Right forelimb (tissue), 1 donor: Measurements from ENCODE around the gene MICOS13.

Source experiments
- DNase-seq: peaks from one replicate; pipeline ENCODE4 v3.0.0-alpha.2; 2018

MICOS13 gene

DNA sequence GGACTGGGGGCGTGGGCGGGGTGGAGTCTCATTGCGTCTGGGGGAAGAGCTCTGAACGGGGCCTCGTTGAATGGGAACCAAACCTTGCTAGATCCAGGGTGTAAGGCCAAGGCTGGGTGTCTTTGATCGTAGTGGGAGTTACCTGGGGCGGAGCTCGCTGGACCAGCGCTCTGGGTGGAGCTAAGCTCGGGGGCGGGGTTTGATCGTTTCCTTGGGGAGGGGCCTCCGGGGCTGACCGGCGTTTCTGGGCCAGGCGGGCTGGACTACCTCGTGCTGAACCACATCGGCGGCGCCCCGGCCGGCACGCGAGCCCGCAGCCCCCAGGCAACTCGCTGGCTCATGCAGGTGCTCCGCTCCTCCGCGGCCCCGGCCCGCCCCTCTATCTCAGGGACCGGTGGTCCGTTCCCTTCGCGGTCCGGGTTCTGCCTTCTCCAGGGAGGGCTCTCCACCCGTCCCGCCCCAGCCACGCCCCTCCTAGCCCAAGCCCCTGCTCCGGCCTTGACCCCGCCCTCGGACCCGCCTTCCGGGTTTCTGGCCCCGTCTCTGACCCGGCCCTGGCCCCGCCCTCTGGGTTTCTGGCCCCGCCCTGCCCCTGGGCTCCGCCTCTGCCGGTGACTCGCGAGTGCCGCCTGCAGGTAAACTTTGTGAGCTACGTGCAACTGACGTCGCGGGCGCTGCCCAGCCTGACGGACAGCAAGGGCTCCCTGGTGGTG, 6.5 kb upstream of the MICOS13 start:
- DNase-seq: peak; percentile 97

DNA sequence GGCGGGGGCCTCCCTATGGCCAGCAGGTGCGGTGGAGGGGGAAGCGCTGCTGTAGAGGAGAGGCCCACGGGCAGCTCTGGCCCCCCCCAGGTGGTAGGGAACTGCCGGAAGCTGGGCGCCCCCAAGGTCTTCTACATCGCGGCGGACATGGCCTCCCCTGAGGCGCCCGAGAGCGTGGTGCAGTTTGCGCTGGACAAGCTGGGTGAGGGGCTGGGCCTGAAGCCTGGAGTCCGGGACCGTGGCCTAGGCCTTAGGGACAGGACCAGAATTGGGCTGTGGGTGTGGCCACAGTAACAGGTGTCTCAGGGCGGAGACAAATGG, 6.0 kb upstream of the MICOS13 start:
- no peak for DNase-seq

DNA sequence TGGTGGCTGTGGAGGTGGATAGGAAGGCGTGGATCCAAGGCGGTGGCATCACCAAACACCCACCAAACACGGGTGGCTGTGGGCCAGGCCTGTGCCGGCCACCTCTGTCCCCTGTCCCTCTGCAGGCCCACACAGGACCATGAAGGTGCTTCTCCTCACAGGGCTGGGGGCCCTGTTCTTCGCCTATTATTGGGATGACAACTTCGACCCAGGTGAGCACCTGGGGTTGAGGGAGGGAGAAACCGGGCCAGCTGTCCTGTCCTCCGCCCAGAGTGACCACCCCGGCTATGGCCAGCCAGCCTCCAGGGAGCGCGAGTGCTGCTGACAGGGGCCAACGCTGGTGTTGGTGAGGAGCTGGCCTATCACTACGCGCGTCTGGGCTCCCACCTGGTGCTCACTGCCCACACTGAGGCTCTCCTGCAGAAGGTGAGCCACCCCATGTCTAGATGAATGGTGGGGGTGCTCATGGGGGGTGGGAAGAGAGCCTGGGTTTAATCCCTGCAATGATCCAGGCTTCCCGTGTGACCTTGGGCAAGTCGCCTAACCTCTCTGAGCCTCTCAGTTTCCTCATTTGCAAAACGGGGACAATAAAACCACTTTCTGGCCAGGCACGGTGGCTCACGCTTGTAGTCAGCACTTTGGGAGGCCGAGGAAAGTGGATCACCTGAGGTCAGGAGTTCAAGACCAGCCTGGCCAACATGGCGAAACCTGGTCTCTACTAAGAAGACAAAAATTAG, 4.5 kb upstream of the MICOS13 start:
- no peak for DNase-seq

DNA sequence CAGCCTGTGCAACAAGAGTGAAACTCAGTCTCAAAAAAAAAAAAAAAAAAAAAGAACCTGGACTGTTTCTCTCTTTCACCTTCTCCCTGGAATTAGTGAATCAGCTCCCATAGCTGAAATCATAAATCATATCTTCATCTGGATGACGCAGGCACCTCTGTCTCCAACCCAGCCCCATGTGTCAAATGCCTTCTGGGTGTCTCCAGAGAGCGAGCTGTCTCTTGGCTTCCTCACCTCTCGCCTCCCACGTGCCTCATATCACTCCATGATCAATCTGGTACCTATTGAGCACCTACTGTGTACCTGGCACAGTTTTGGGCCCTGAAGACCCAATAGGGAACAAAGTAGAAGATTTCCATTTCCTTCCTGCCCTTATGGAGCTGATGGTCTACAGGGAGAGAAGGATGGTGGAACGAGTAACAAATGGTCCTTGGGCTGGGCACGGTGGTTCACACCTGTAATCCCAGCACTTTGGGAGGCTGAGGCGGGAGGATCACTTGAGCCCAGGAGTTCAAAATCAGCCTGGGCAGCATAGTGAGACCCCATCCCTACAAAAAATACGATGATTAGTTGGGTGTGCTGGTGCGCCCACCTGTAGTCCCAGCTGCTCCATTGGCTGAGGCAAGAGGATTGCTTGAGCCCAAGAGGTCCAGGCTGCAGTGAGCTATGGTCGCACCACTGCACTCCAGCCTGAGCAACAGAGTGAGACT, 3.0 kb upstream of the MICOS13 start:
- DNase-seq: peak; percentile 18

DNA sequence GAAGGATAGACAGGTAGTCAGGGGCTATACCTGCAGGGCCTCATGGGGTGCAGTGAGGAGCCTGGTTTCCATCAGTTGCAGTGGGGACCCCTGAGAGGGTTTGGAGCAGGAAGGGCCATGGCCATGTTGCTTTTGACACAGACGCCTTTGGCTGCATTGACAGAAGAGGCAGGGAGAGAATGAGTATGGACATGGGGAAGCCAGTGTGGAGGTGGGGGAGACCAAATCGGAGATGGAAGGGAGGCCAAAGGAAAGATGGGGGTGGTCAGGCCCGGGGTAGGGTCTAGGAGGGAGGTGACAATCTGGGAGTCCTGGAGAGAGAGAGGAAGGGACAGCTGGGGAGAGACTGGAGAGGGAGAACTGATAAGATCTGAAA, 1.8 kb upstream of the MICOS13 start:
- no peak for DNase-seq

DNA sequence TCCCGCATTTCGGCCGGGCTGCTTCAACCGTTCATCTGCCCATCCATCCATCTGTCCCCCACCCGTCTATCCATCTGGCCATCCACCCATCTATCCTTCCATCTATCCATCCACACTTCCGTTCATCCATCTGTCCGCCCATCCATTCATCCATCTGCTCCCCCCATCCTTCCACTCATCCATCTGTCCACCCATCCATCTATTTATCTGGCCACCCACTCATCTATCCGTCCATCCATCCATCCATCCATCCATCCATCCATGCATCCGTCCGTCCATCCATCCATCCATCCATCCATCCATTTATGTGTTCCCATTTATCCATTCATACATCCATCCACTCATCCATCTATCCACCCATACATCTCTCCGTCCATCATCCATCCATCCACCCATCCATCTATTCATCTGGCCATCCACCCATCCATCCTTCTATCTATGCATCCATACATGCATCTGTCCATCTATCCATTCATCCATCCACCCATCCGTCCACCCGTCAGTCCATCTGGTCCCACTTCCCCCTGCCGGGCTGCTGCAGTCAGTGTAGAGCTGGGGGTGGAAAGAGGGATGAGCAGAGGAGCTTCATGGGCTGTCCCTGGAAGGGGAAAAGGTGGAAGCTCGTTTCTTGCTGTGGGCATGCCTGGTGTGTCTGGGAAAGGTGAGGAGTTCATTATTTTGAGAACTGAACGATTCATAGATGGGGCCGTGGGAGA, 1.2 kb upstream of the MICOS13 start:
- DNase-seq: no peak

DNA sequence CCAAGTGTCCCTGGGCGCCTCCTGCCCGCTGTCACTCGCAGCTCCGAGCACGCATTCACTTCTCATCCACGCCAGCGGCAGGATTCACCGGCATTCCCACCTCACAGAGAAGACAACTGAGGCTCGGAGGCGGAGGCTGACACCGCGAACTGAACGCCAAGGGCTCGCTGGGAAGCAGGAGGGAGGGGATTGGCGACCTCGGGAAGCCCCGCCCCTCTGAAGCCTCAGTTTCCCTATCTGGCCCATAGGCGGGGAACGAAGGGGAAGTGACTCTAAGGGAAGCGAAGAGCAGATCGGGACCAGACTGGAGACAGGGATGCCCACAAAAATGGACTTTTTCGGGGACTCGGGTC, 256 bp downstream of the MICOS13 start:
- DNase-seq: no peak

DNA sequence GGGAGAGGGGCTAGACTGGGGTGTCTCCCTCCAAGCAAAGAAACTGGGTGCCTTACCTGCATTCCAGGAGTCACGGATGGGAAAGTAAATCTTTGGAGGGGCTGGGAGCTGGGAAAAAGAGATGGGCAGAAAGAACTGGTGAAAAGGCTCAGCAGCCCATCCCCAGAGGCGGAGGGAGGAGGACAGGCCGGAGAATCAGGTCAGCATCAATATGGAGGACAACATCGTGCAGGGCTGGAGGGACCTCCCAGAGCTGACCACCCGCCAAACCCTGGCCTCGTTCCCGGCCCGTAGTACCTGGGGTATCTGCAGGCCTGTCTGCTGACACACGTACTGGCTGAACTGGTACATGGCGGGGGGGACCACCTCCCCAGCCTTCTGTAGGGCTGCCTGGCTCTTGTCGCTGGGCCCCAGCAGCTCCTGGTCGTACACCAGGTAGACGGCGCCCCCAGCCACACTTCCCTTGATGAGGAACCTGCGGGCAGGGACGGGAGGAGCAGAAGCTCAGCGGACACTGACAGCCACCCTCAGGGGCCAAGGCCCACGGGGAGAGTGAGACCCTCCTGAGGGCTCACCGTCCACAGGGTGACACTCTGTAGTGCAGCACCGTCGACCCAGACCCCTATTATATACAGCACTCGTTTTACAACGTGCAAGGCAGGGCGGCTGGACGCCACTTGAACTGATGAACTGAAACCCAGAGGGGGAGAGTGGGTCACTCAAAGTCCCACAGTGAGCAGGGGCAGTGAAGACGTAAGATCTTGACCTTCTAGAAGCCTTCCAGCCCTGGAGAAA, 830 bp downstream of the MICOS13 start:
- DNase-seq: no peak

DNA sequence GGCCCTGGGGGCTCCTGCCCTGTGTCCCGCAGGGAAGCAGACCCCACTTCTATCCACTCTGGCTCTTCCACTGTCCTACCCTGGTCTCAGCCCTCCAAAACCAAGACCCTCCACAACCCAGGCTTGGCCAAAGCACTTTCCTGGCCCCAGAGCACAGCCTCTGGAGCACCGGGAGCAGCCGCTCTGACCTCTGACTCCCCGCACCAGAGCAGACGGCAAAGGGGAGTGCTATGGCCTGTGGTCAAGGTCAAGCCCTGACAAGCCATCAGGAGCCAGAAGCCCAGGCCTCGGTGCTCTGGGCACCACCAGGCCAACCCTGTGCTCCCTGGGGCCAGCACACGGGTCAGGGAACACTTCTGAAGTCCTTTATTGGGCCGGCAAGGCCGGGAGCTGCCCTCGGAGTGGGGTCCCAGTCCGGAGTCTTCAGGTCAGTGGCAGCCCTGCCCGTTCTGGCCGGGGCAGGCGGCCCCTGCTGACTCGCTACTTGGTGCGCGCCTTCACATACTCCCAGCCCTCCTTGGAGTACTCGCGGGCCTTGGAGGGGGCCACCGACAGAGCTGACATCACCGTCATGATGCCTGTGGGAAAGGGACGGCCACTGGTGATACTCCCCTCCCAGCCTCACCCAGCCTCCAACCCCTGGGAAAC, 2.1 kb downstream of the MICOS13 start:
- DNase-seq: no peak

DNA sequence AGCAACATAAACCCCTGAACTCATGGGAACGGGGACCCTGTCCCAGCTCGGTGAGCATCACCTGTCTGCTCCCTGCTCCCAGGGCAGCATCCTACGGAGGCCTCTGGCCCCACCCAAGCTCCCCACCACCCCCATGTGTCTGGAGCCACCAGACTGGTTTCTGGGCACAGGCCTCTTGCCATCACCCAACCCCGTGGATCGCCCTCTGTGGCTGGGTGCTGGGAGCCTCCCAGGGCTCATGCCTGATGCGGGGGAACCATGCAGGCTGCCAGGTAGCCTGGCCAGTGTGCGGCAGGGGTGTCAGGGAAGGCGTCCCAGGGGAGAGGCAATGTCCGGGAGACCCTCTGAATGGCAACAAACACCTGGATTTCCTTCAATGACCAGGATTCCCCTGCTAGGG, 2.7 kb downstream of the MICOS13 start:
- DNase-seq: no peak

DNA sequence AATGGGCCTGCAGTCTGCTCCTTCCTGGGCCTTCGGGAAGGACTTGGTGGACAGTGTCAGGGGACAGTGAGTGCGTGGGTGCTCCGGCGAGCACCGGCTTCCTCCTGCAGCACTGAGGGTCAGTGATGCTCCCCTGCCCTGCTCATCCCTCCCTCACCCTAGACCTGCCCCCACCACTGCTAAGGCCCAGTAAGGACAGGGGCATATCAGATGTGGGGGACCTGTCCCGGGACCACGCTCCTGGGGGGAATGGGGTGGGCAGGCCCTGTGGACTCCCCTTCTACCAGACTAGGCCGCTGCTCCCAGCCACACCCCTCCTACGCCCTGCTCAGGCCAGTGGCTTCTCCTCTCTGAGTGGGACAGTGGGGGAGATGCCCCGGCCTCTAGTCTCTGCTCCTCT, 3.2 kb downstream of the MICOS13 start:
- no peak for DNase-seq

DNA sequence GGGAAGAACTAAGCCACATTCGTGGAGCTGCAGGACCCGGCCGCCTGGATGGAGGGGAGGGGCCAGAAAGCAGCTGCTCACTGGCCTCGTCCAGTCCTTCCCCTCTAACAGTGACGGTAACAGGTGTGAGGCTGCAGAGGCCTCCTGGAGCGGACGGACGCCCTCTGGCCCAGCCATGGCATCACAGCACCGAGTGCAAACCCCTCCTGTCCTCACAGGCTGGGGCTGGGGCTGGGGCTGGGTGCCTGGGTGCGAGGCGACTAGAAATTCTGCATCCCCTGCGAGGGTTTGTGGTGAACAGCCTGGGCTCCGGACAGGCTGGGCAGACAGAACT, 3.6 kb downstream of the MICOS13 start:
- DNase-seq: no peak

DNA sequence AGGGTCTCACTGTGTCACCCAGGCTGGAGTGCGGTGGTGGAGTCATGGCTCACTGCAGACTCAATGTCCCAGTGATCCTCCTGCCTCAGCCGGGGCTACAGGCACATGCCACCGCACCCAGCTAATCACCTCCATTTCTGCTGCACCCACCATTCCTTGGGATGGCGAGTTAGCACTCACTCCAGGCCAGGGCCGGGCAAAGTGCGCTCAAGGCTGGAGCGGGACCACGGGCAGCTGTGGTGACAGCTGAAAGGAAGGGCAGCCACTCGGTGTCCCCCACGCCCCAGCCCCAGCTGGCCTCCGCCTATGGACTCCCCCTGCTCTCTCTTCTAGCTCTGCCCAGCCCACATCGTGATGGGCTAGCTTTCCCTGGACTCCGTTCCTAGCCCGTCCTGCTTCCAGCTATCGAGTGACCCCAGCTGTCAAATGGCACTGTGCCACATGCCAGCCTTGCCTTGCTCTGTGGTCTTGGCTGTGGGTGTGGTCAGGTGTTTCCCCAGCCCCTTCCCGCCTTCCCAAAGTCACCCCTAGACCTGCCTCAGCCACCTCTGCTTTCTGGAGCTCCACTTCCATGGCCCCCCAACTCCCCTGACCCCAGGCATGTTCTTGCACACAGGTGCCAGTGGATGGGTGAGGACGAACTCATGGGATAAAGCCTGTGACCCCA, 4.1 kb downstream of the MICOS13 start:
- DNase-seq: no peak

DNA sequence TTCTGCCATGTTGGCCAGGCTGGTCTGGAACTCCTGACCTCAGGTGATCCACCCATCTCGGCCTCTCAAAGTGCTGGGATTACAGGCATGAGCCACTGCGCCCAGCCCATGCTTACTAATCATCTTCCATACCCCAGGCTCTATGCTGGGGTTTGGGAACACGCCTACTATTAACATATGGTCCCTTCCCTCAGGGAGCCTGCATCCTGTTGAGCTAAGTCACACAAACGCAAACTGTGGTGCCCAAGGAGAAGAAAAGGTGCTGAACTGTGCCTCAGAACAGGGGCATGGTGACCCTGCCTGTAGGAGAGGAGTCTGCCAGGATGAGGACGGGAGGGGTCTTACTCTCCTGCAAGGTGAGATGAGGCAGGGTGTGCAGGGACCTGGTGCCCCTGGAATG, 5.6 kb downstream of the MICOS13 start:
- no peak for DNase-seq

DNA sequence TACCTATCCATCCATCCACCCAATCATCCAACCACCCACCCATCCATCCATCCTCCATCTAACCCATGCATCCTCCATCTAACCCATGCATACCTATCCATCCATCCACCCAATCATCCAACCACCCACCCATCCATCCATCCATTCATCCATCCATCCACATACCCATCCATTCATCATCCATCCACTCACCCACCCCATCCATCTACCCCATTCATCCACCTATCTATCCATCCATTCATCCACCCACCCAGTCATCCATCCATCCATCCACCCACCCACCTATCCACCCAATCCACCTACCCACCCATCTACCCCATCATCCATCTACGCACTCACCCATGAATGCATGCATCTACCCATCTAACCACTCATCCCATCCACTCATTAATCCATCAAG, 6.6 kb downstream of the MICOS13 start:
- no peak for DNase-seq

DNA sequence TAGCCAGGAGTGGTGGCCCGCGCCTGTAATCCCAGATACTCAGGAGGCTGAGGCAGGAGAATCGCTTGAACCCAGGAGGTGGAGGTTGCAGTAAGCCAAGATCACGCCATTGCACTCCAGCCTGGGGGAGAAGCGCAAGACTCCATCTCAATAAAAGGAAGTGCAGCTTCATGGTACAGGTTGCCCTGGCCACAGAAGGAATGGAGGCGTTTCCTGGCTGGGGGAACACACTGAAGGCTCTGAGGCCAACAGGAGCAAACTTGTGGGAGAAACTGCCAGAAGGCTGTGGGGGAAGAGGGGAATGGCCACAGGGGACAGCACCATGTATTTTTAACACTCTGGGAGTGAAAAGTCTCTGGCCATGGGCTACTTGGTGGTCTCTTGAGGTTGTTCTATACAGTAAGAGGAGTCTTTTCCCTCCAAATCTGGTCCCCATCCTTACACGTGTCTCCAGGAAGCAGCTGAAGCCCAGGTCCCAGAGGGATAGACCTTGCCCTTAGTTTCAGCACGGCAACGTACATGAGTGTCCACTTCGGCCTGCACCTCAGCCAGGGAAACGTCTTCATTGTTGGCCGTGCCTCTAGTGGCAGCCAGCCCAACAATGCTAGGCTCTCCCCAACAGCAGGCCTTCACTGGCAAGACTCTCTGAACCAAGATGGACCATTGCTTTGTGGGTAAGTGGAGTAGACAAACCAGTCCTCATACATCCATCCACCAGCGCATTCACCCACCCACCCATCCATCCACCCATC, 7.4 kb downstream of the MICOS13 start:
- DNase-seq: no peak

DNA sequence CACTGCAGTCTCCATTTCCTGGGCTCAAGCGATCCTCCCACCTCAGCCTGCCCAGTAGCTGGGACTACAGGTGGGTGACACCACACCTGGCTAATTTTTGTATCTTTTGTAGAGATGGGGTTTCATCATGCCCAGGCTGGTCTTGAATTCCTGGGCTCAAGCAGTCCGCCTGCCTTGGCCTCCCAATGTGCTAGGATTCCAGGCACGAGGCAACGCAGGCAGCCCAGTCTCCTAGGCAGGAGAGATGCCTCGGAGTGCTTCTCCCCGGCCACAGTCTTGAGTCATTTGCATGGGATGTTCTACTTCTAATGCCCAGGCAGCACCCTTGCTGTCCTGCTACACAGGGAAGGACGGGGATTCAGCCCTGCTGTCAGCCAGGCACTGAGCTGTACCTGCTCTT, 8.7 kb downstream of the MICOS13 start:
- DNase-seq: no peak

DNA sequence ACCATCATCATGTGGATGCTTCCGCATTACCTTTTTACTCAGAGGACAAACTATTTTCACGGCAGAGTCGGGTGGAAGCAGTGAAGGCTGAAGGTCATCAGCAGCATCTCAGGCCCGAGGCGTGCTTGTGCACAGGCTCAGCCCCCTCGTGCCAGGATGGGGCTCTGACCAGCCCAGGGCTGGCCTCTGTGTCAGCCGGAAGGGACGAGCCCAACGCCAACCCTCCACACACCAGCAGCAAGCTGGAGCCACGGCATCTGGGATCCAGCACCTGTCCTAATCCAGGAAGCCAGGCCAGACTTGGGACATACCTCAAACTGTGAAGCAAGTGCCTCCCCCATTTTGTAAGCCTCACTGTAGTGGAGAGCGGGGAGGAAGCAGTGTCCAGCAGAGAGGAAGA, 11.1 kb downstream of the MICOS13 start:
- no peak for DNase-seq

DNA sequence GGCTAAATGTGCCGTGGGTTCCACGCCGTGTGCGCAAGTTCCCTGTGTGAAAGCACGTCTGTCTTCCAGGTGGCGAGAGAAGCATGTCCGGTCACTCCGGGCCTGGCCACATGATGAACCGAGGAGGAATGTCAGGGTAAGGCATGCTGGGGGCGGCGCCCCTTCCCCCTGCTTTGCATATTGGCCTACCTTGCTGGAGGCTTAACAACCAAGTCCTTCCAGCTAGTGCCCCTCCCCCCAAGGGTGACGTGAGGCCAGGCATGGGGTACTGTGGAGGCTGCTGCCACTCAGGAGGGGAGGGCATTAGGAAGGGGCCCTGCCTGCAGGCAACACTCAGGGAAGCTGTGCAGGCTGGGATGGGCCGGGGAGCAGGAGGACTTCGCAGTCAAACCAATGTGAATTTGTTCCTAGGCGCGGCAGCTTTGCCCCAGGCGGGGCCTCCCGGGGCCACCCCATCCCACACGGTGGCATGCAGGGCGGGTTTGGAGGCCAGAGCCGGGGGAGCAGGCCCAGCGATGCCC, 12.5 kb downstream of the MICOS13 start:
- no peak for DNase-seq

DNA sequence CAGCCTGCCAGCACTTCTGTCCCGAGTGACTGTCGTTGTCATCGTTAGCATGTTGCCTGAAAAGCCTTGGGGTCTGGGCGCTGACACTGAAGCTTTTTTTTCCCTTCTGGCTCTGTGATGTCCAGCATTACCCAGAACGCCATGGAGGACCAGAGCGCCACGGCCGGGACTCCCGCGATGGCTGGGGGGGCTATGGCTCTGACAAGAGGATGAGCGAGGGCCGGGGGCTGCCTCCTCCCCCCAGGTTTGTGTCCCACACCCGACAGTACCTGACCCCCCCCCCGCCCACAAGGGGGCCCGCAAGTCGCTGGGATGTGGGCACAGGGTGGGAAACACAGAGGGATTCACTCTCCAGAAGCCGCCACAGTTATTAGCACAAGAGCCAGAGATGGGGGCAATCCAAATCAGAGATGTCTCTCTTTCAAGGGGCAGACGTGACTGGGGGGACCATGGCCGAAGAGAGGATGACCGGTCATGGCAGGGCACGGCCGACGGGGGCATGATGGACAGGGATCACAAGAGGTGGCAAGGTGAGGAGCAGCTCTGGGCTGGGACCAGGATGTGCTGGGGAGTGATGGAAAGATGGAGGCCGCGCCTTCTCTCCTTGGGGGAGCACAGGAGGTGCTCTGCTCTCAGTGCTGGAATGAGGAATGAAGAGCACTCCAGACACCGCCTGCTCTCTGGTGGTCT, 13.2 kb downstream of the MICOS13 start:
- no peak for DNase-seq
